HEK293 (cell line): ENCODE data around the gene ABLIM3.
A peak's percentile ranks its signal among the peaks of the same experiment; 100 is the strongest.

Experiments
- CTCF ChIA-PET: fragments of 350-600 bp; formaldehyde crosslinking; extraction: SDS; loops from one replicate; lab custom pipeline; 2021; ENCODE audit warnings: antibody characterized with exemption; lab: Yijun Ruan, JAX
- POLR2A ChIA-PET: fragments of 300-600 bp; formaldehyde crosslinking; extraction: SDS; loops from one replicate; lab custom pipeline; 2020; ENCODE audit warnings: antibody characterized with exemption, inconsistent platforms; lab: Yijun Ruan, JAX
- H3K27ac ChIP-seq: fragments of 200-500 bp; sonication (Bioruptor generic); 2 replicates; pipeline ENCODE4 v1.5.1; 2014; ENCODE audit warnings: low read depth, low read length, control low read depth, inconsistent platforms; ENCODE audit errors: extremely low read depth
- H3K36me3 ChIP-seq, 2 experiments: fragments of 200-500 bp in 1 of 2; sonication (Bioruptor generic) in 1 of 2; 1 replicate in 1 of 2; 2 replicates in 1 of 2; pipeline ENCODE4 v1.5.1; 2014 to 2017; ENCODE audit warnings: inconsistent platforms in 2 of 2, low read length in 2 of 2; ENCODE audit not compliant: control insufficient read depth in 2 of 2, insufficient read depth in 1 of 2
- H3K4me1 ChIP-seq: fragments of 200-500 bp; sonication (Bioruptor generic); 2 replicates; pipeline ENCODE4 v1.5.1; 2014; ENCODE audit warnings: mild to moderate bottlenecking, low read length, inconsistent platforms; ENCODE audit not compliant: control insufficient read depth, insufficient read depth
- H3K4me3 ChIP-seq: 2 replicates; pipeline ENCODE4 v1.5.1; 2011; ENCODE audit warnings: low read depth, mild to moderate bottlenecking, control low read depth, low read length, moderate library complexity
- H3K9me3 ChIP-seq: fragments of 200-500 bp; sonication (Bioruptor generic); 2 replicates; pipeline ENCODE4 v1.5.1; 2014; ENCODE audit warnings: low read depth, low read length, inconsistent platforms; ENCODE audit not compliant: control insufficient read depth, insufficient read depth
- AEBP2 ChIP-seq: fragments of 450-650 bp; formaldehyde crosslinking; IDR thresholded peaks from 2 replicates; pipeline ENCODE4 v1.5.1; 2016; ENCODE audit warnings: missing biosample characterization, missing genetic modification characterization, borderline replicate concordance
- GFI1B ChIP-seq: fragments of 450-650 bp; formaldehyde crosslinking; IDR thresholded peaks from 2 replicates; pipeline ENCODE4 v1.5.1; 2016; ENCODE audit warnings: missing biosample characterization, missing genetic modification characterization
- GLI4 ChIP-seq: fragments of 450-650 bp; formaldehyde crosslinking; IDR thresholded peaks from 2 replicates; pipeline ENCODE4 v1.5.1; 2016; ENCODE audit warnings: missing biosample characterization, missing genetic modification characterization
- MZF1 ChIP-seq: fragments of 450-650 bp; formaldehyde crosslinking; IDR thresholded peaks from 2 replicates; pipeline ENCODE4 v1.5.1; 2017; ENCODE audit warnings: missing biosample characterization, missing genetic modification characterization, borderline replicate concordance
- OSR2 ChIP-seq: fragments of 450-650 bp; formaldehyde crosslinking; IDR thresholded peaks from 2 replicates; pipeline ENCODE4 v1.5.1; 2016; ENCODE audit warnings: missing biosample characterization, missing genetic modification characterization
- SETDB1 ChIP-seq: IDR thresholded peaks from one replicate; pipeline ENCODE4 v1.6.1; 2017; ENCODE audit warnings: mild to moderate bottlenecking, low read length, moderate library complexity, mixed read lengths; ENCODE audit not compliant: insufficient read length
- TCF7L2 ChIP-seq: IDR thresholded peaks from 2 replicates; pipeline ENCODE4 v1.6.1; 2011; ENCODE audit warnings: low read depth, mild to moderate bottlenecking, inconsistent platforms, low read length, moderate library complexity, borderline replicate concordance
- ZEB2 ChIP-seq: fragments of 450-650 bp; formaldehyde crosslinking; IDR thresholded peaks from 2 replicates; pipeline ENCODE4 v1.5.1; 2016; ENCODE audit warnings: missing biosample characterization, missing genetic modification characterization
- ZFP37 ChIP-seq: fragments of 450-650 bp; formaldehyde crosslinking; IDR thresholded peaks from 2 replicates; pipeline ENCODE4 v1.5.1; 2016; ENCODE audit warnings: missing biosample characterization, missing genetic modification characterization
- ZIC2 ChIP-seq: fragments of 450-650 bp; formaldehyde crosslinking; IDR thresholded peaks from 2 replicates; pipeline ENCODE4 v1.5.1; 2016; ENCODE audit warnings: missing biosample characterization, missing genetic modification characterization
- ZNF140 ChIP-seq: fragments of 450-650 bp; formaldehyde crosslinking; IDR thresholded peaks from 2 replicates; pipeline ENCODE4 v1.5.1; 2016; ENCODE audit warnings: missing biosample characterization, missing genetic modification characterization
- ZNF157 ChIP-seq: fragments of 450-650 bp; formaldehyde crosslinking; IDR thresholded peaks from 2 replicates; pipeline ENCODE4 v1.5.1; 2016; ENCODE audit warnings: missing biosample characterization, missing genetic modification characterization
- ZNF16 ChIP-seq: fragments of 450-650 bp; formaldehyde crosslinking; IDR thresholded peaks from 2 replicates; pipeline ENCODE4 v1.5.1; 2016; ENCODE audit warnings: low read depth, missing biosample characterization, missing genetic modification characterization
- ZNF202 ChIP-seq: fragments of 450-650 bp; formaldehyde crosslinking; IDR thresholded peaks from 2 replicates; pipeline ENCODE4 v1.5.1; 2016; ENCODE audit warnings: missing biosample characterization, missing genetic modification characterization, borderline replicate concordance
- ZNF211 ChIP-seq: fragments of 450-650 bp; formaldehyde crosslinking; IDR thresholded peaks from 2 replicates; pipeline ENCODE4 v1.5.1; 2016; ENCODE audit warnings: low read depth, missing biosample characterization, missing genetic modification characterization
- ZNF266 ChIP-seq: fragments of 450-650 bp; formaldehyde crosslinking; IDR thresholded peaks from 2 replicates; pipeline ENCODE4 v1.5.1; 2016; ENCODE audit warnings: missing biosample characterization, missing genetic modification characterization, low read depth
- ZNF324 ChIP-seq: fragments of 450-650 bp; formaldehyde crosslinking; IDR thresholded peaks from 2 replicates; pipeline ENCODE4 v1.5.1; 2016; ENCODE audit warnings: missing biosample characterization, missing genetic modification characterization
- ZNF354C ChIP-seq: fragments of 450-650 bp; formaldehyde crosslinking; IDR thresholded peaks from 2 replicates; pipeline ENCODE4 v1.5.1; 2016; ENCODE audit warnings: missing biosample characterization, missing genetic modification characterization, low read depth, borderline replicate concordance
- ZNF394 ChIP-seq: fragments of 450-650 bp; formaldehyde crosslinking; IDR thresholded peaks from 2 replicates; pipeline ENCODE4 v1.5.1; 2016; ENCODE audit warnings: missing biosample characterization, missing genetic modification characterization, mild to moderate bottlenecking, moderate library complexity, borderline replicate concordance
- ZNF48 ChIP-seq: fragments of 450-650 bp; formaldehyde crosslinking; IDR thresholded peaks from 2 replicates; pipeline ENCODE4 v1.5.1; 2016; ENCODE audit warnings: missing biosample characterization, missing genetic modification characterization
- ZNF510 ChIP-seq: fragments of 450-650 bp; formaldehyde crosslinking; IDR thresholded peaks from 2 replicates; pipeline ENCODE4 v1.5.1; 2018; ENCODE audit warnings: mild to moderate bottlenecking, missing genetic modification characterization, missing biosample characterization; ENCODE audit not compliant: insufficient replicate concordance
- ZNF514 ChIP-seq: fragments of 450-650 bp; formaldehyde crosslinking; IDR thresholded peaks from 2 replicates; pipeline ENCODE4 v1.5.1; 2016; ENCODE audit warnings: missing biosample characterization, missing genetic modification characterization
- ZNF521 ChIP-seq: fragments of 450-650 bp; formaldehyde crosslinking; IDR thresholded peaks from 2 replicates; pipeline ENCODE4 v1.5.1; 2017; ENCODE audit warnings: missing biosample characterization, mild to moderate bottlenecking, missing genetic modification characterization
- ZNF571 ChIP-seq: fragments of 450-650 bp; formaldehyde crosslinking; IDR thresholded peaks from 2 replicates; pipeline ENCODE4 v1.5.0; 2017; ENCODE audit warnings: missing biosample characterization, missing genetic modification characterization
- ZNF585B ChIP-seq: fragments of 450-650 bp; formaldehyde crosslinking; IDR thresholded peaks from 2 replicates; pipeline ENCODE4 v1.5.1; 2016; ENCODE audit warnings: missing biosample characterization, missing genetic modification characterization
- ZNF626 ChIP-seq: fragments of 450-650 bp; sonication (Bioruptor Pico); formaldehyde crosslinking; IDR thresholded peaks from 2 replicates; pipeline ENCODE4 v1.5.1; 2018; ENCODE audit warnings: missing biosample characterization, missing genetic modification characterization, inconsistent platforms
- ZNF660 ChIP-seq: fragments of 450-650 bp; IDR thresholded peaks from 2 replicates; pipeline ENCODE4 v1.5.1; 2018; ENCODE audit warnings: missing biosample characterization, mild to moderate bottlenecking, missing genetic modification characterization
- ZNF76 ChIP-seq: fragments of 450-650 bp; formaldehyde crosslinking; IDR thresholded peaks from 2 replicates; pipeline ENCODE4; 2016; ENCODE audit warnings: low read depth, missing biosample characterization, missing genetic modification characterization, borderline replicate concordance
- ZNF777 ChIP-seq: fragments of 450-650 bp; formaldehyde crosslinking; IDR thresholded peaks from 2 replicates; pipeline ENCODE4 v1.5.1; 2017; ENCODE audit warnings: missing biosample characterization, missing genetic modification characterization, borderline replicate concordance
- TF ChIP-seq, protein P1 (sequence below): fragments of 450-650 bp; formaldehyde crosslinking; IDR thresholded peaks from 2 replicates; pipeline ENCODE4 v1.5.1; 2016; ENCODE audit warnings: missing biosample characterization, missing genetic modification characterization, low read depth
- TF ChIP-seq, protein P2 (sequence below): fragments of 450-650 bp; formaldehyde crosslinking; IDR thresholded peaks from 2 replicates; pipeline ENCODE4 v1.5.1; 2016; ENCODE audit warnings: missing biosample characterization, missing genetic modification characterization, borderline replicate concordance

Gene ABLIM3

DNA sequence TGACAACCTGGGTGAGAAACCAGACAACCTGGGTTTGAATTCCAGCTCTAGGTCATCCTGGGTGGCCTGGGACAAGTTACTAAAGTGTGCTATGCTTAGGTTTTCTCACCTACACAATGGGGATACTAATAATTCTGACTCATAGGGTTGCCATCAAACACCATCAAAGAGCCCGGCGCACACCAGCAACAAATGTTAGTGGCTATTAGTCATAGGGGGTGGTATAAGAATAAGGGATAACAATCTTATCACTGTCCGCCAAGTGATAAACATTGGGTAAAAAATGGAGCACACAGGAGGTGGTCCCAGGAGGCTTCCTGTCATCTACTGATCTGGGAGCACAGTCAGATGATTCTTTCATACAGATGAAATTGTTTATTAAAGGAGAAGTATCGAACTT, 68.9 kb downstream of the ABLIM3 start:
- H3K36me3 ChIP-seq, result no peaks in the 10 kb centered on the region
- no peak overlapping the region for H3K4me3 ChIP-seq
- ChIA-PET CTCF (no interaction called here), POLR2A (no interaction called here)
- no peak overlapping the region for H3K27ac ChIP-seq
- H3K4me1 ChIP-seq, result no peaks in the 10 kb centered on the region
- TF ChIP-seq ZNF157, result no peak
- peak; percentile 70; the same call in 1 of the 2 replicates for TF ChIP-seq TCF7L2
- TF ChIP-seq ZNF510 (tag by site-specific recombination), result no peak
- H3K9me3 ChIP-seq, result no peaks in the 10 kb centered on the region

- ChIA-PET POLR2A (no interaction called here), CTCF (interaction anchor here (0.6 kb wide), 1 partner anchor 504 kb away, joined by 4 read pairs; no protein-coding TSS in a partner anchor)
- H3K9me3 ChIP-seq, result no peaks in the 10 kb centered on the region
- H3K27ac ChIP-seq, result no peak overlapping the region
- H3K4me1 ChIP-seq, result no peaks in the 10 kb centered on the region
- H3K36me3 ChIP-seq, result no peaks in the 10 kb centered on the region
- H3K4me3 ChIP-seq, result no peak overlapping the region
- TF ChIP-seq ZNF777 (tag by site-specific recombination) (no peak), ZNF76 (tag by site-specific recombination) (no peak), ZNF140 (tag by site-specific recombination) (peak; percentile 73), ZNF514 (tag by site-specific recombination) (no peak), ZEB2 (tag by site-specific recombination) (no peak), OSR2 (tag by site-specific recombination) (no peak), AEBP2 (tag by site-specific recombination) (no peak), ZNF324 (tag by site-specific recombination) (no peak), ZNF660 (tag by site-specific recombination) (no peak), ZNF211 (tag by site-specific recombination) (no peak), ZIC2 (tag by site-specific recombination) (no peak), ZNF571 (no peak), ZNF48 (no peak), MZF1 (tag by site-specific recombination) (no peak), GFI1B (tag by site-specific recombination) (no peak), ZNF394 (tag by site-specific recombination) (peak; percentile 80; the same call in 1 of the 2 replicates), SETDB1 (no peak), ZNF266 (peak; percentile 72), GLI4 (tag by site-specific recombination) (no peak), ZNF354C (no peak), ZNF16 (tag by site-specific recombination) (no peak), ZNF202 (no peak), ZNF521 (tag by site-specific recombination) (no peak), ZNF626 (tag by site-specific recombination) (no peak), ZFP37 (tag by site-specific recombination) (no peak), ZNF585B (tag by site-specific recombination) (no peak)
- TF ChIP-seq, protein P1, sequence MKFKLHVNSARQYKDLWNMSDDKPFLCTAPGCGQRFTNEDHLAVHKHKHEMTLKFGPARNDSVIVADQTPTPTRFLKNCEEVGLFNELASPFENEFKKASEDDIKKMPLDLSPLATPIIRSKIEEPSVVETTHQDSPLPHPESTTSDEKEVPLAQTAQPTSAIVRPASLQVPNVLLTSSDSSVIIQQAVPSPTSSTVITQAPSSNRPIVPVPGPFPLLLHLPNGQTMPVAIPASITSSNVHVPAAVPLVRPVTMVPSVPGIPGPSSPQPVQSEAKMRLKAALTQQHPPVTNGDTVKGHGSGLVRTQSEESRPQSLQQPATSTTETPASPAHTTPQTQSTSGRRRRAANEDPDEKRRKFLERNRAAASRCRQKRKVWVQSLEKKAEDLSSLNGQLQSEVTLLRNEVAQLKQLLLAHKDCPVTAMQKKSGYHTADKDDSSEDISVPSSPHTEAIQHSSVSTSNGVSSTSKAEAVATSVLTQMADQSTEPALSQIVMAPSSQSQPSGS (tag by site-specific recombination), result no peak
- TF ChIP-seq, protein P2, sequence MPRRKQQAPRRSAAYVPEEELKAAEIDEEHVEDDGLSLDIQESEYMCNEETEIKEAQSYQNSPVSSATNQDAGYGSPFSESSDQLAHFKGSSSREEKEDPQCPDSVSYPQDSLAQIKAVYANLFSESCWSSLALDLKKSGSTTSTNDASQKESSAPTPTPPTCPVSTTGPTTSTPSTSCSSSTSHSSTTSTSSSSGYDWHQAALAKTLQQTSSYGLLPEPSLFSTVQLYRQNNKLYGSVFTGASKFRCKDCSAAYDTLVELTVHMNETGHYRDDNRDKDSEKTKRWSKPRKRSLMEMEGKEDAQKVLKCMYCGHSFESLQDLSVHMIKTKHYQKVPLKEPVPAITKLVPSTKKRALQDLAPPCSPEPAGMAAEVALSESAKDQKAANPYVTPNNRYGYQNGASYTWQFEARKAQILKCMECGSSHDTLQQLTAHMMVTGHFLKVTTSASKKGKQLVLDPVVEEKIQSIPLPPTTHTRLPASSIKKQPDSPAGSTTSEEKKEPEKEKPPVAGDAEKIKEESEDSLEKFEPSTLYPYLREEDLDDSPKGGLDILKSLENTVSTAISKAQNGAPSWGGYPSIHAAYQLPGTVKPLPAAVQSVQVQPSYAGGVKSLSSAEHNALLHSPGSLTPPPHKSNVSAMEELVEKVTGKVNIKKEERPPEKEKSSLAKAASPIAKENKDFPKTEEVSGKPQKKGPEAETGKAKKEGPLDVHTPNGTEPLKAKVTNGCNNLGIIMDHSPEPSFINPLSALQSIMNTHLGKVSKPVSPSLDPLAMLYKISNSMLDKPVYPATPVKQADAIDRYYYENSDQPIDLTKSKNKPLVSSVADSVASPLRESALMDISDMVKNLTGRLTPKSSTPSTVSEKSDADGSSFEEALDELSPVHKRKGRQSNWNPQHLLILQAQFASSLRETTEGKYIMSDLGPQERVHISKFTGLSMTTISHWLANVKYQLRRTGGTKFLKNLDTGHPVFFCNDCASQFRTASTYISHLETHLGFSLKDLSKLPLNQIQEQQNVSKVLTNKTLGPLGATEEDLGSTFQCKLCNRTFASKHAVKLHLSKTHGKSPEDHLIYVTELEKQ (tag by site-specific recombination), result no peak
These were observed 69.7 kb downstream of the ABLIM3 start for GRCh38 chr5:149210968-149211490.
